ENCODE measurements around the gene ADSS1. TPM values are rescaled to one million over a fixed set of nuclear protein-coding genes. Genes with fewer than 3 reads are reported as not detected.

Gene ADSS1
- polyA plus RNA-seq, 1 donor (not counting 4 experiments of a cell fraction or from before 2014, with no cell fraction given), result 1.7 TPM

DNA sequence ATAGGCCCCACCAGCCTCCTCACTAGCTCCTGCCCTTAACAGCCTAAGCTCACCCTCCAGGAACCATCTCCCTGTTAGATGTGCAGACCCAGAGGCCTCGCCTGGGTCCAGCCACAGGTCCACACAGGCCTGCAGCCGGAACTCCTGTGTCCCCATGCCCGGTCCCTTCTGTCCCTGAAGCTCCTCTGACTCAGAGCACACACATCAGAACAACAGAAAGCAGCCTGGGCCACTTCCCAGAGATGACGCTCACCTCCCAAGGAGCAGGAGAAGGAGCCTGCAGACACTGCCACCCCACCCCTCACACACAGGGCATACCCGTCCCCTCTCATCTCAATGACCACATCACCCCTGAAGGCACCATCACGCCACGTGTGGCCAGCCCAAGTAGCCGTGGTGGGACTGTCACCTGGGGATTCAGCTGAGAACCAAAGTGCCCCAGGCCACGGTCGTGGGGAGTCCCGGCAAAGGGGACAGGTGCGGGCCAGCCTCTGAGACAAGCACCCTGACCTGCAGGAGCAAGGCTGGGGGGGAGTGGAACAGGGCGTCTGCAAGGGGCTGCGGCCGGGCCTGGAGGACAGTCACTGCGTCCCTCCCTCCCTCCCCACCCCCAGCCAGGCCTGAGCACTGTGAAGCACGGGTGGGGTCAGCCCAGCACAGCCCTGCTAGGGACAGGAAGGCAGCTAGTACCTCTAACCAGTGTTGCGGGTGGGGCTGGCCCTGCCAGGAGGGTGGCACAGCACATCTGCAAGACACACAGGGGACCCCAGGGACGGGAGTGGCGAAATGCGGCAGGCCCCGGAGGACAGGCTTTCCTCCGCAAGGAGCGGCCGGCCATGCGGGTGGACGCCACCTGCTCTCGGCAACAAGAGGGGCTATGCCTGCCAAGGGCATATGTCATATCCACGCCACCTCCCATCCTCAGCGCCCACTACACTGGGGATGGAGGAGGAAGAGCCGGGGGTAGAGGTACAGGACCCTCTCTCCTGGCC is 66.0 kb downstream of the ADSS1 start:
- FAIRE-seq (no peak), DNase-seq (ENCODE audit: low read depth, low spot score) (no peak)
- Histone ChIP-seq H3K9me3 (ENCODE audit: control insufficient read depth, low read depth, low read length) (no peaks in the 10 kb centered on the region), H3K36me3 (ENCODE audit: control insufficient read depth in 2 of 2, extremely low read depth in 1 of 2, insufficient read depth in 2 of 2, low read length in 2 of 2) (peaks cover 16 to 24% of the 10 kb centered on the region in 2 experiments), H3K27ac (ENCODE audit: control insufficient read depth, insufficient read depth, low read length) (no peak overlapping the region), H3K9ac (ENCODE audit: control insufficient read depth, extremely low read depth, insufficient read depth, low read length) (no peak overlapping the region), H3K4me1 (ENCODE audit: control insufficient read depth, extremely low read depth, insufficient read depth, low read length) (peaks cover 18% of the 10 kb centered on the region), H3K4me2 (ENCODE audit: control insufficient read depth, extremely low read depth, insufficient read depth, low read depth, low read length) (no peak overlapping the region), H2AFZ (ENCODE audit: control insufficient read depth, low read length) (no peak overlapping the region), H3K79me2 (ENCODE audit: control insufficient read depth, insufficient read depth, low read length) (peaks cover 89% of the 10 kb centered on the region), H3K9me1 (ENCODE audit: control insufficient read depth, extremely low read depth, insufficient read depth, low read length) (peaks cover 10% of the 10 kb centered on the region), H3K4me3 (ENCODE audit: control insufficient read depth in 2 of 3, extremely low read depth in 1 of 3, insufficient read depth in 2 of 3, low read depth in 1 of 3, low read length in 3 of 3) (no peak overlapping the region), H4K20me1 (ENCODE audit: control insufficient read depth, extremely low read depth, insufficient read depth, low read length) (peaks cover 25% of the 10 kb centered on the region), H3K27me3 (ENCODE audit: control insufficient read depth, extremely low read depth, insufficient read depth, low read length) (no peaks in the 10 kb centered on the region)
- dilution Hi-C loops (cut with MboI; ENCODE audit: extremely low pct_ligation_motif_present, low sequenced_read_pairs), result no loop called here
- TF ChIP-seq, protein P1, sequence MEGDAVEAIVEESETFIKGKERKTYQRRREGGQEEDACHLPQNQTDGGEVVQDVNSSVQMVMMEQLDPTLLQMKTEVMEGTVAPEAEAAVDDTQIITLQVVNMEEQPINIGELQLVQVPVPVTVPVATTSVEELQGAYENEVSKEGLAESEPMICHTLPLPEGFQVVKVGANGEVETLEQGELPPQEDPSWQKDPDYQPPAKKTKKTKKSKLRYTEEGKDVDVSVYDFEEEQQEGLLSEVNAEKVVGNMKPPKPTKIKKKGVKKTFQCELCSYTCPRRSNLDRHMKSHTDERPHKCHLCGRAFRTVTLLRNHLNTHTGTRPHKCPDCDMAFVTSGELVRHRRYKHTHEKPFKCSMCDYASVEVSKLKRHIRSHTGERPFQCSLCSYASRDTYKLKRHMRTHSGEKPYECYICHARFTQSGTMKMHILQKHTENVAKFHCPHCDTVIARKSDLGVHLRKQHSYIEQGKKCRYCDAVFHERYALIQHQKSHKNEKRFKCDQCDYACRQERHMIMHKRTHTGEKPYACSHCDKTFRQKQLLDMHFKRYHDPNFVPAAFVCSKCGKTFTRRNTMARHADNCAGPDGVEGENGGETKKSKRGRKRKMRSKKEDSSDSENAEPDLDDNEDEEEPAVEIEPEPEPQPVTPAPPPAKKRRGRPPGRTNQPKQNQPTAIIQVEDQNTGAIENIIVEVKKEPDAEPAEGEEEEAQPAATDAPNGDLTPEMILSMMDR (optimal IDR thresholded peaks at IDR 0.05 in 1 of 3, IDR thresholded peaks at IDR 0.05 in 1 of 3, conservative IDR thresholded peaks at IDR 0.05 in 1 of 3; ENCODE audit: extremely low read depth in 1 of 3, insufficient read depth in 2 of 3, low read length in 3 of 3), result no peak
- TF ChIP-seq EZH2 (IDR thresholded peaks at IDR 0.05; ENCODE audit: low read length), result no peak

DNA sequence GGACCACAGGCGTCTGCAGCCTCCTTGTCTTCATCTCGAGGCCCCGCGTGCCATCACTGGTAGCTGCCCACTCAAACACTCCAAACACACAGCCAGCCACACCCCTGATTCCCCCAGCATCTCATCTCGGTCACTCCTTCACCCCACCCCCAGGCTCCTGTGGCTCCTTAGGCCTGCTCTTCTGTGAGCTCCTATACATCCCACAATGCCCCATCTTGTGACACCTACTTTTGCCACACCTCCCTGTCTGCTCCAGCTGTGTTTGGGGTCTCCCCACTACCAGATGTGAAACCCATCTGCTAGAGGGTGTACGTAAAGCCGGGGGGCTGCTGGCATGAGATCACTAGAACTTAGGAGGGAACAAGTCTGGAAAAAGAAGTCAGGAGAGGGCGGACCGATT is 67.4 kb downstream of the ADSS1 start:
- Histone ChIP-seq H3K9ac (ENCODE audit: control insufficient read depth, extremely low read depth, insufficient read depth, low read length) (no peak overlapping the region), H4K20me1 (ENCODE audit: control insufficient read depth, extremely low read depth, insufficient read depth, low read length) (peaks cover 25% of the 10 kb centered on the region), H3K4me3 (ENCODE audit: control insufficient read depth in 2 of 3, extremely low read depth in 1 of 3, insufficient read depth in 2 of 3, low read depth in 1 of 3, low read length in 3 of 3) (no peak overlapping the region), H3K4me1 (ENCODE audit: control insufficient read depth, extremely low read depth, insufficient read depth, low read length) (peaks cover 20% of the 10 kb centered on the region), H3K36me3 (ENCODE audit: control insufficient read depth in 2 of 2, extremely low read depth in 1 of 2, insufficient read depth in 2 of 2, low read length in 2 of 2) (peaks cover 16 to 19% of the 10 kb centered on the region in 2 experiments), H3K9me1 (ENCODE audit: control insufficient read depth, extremely low read depth, insufficient read depth, low read length) (peaks cover 10% of the 10 kb centered on the region), H3K27ac (ENCODE audit: control insufficient read depth, insufficient read depth, low read length) (no peak overlapping the region), H3K4me2 (ENCODE audit: control insufficient read depth, extremely low read depth, insufficient read depth, low read depth, low read length) (no peak overlapping the region), H3K9me3 (ENCODE audit: control insufficient read depth, low read depth, low read length) (no peaks in the 10 kb centered on the region), H3K79me2 (ENCODE audit: control insufficient read depth, insufficient read depth, low read length) (peaks cover 81% of the 10 kb centered on the region), H2AFZ (ENCODE audit: control insufficient read depth, low read length) (no peak overlapping the region), H3K27me3 (ENCODE audit: control insufficient read depth, extremely low read depth, insufficient read depth, low read length) (no peaks in the 10 kb centered on the region)
- no peak for DNase-seq (ENCODE audit: low read depth, low spot score)
- dilution Hi-C loops (cut with MboI; ENCODE audit: extremely low pct_ligation_motif_present, low sequenced_read_pairs), result no loop called here
- no peak for TF ChIP-seq EZH2 (IDR thresholded peaks at IDR 0.05; ENCODE audit: low read length)
- TF ChIP-seq, protein P1 (optimal IDR thresholded peaks at IDR 0.05 in 1 of 3, IDR thresholded peaks at IDR 0.05 in 1 of 3, conservative IDR thresholded peaks at IDR 0.05 in 1 of 3; ENCODE audit: extremely low read depth in 1 of 3, insufficient read depth in 2 of 3, low read length in 3 of 3), result no peak
- FAIRE-seq, result no peak

All from keratinocyte (primary cell).